Testis (tissue), 2 donors: Measurements from ENCODE around the gene TNFRSF14.

Source experiments
- POLR2A ChIP-seq: fragments of 450-650 bp; IDR thresholded peaks from one replicate; pipeline ENCODE4 v1.6.1; 2017; ENCODE audit warnings: antibody characterized with exemption, mild to moderate bottlenecking, moderate library complexity
- TF ChIP-seq, protein P1 (sequence below), 3 experiments: fragments of 450-650 bp in 2 of 3; fragments of 200-600 bp in 1 of 3; sonication (generic) in 1 of 3; IDR thresholded peaks; one replicate each; pipeline ENCODE4 v1.5.1; 2016 to 2019; ENCODE audit warnings: antibody characterized with exemption in 3 of 3, mild to moderate bottlenecking in 2 of 3, moderate library complexity in 1 of 3

DNA sequence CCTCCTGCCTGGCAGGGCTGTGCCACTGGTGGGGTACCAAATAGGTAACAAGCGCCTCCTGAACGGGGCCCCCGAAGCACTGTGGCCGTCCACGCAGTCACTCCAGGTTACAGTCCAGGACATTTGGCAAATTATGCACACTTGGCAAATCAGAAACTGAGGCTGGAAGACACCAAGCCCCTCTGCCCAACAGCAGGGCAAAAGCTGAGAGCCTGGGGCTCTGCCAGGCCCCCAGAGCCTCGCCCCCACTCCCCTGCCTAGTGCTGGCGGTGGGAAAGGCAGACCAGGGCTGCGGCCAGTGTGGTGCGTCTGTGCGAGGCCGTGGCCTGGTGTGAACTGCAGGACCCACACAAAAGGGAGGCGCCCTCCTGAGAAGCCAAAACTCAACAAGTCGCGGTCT lies 39.2 kb upstream of the TNFRSF14 start:
- no peak for TF ChIP-seq POLR2A
- TF ChIP-seq, protein P1, sequence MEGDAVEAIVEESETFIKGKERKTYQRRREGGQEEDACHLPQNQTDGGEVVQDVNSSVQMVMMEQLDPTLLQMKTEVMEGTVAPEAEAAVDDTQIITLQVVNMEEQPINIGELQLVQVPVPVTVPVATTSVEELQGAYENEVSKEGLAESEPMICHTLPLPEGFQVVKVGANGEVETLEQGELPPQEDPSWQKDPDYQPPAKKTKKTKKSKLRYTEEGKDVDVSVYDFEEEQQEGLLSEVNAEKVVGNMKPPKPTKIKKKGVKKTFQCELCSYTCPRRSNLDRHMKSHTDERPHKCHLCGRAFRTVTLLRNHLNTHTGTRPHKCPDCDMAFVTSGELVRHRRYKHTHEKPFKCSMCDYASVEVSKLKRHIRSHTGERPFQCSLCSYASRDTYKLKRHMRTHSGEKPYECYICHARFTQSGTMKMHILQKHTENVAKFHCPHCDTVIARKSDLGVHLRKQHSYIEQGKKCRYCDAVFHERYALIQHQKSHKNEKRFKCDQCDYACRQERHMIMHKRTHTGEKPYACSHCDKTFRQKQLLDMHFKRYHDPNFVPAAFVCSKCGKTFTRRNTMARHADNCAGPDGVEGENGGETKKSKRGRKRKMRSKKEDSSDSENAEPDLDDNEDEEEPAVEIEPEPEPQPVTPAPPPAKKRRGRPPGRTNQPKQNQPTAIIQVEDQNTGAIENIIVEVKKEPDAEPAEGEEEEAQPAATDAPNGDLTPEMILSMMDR (IDR thresholded peaks at IDR 0.05), result no peak
